IPS DF 19.7 (cell line): ENCODE results near the gene C1orf35.

Source experiments
- DNase-seq: peaks from one replicate; pipeline ENCODE4 v3.0.0-alpha.2; 2013; ENCODE audit warnings: low read depth, low spot score

Gene C1orf35

DNA sequence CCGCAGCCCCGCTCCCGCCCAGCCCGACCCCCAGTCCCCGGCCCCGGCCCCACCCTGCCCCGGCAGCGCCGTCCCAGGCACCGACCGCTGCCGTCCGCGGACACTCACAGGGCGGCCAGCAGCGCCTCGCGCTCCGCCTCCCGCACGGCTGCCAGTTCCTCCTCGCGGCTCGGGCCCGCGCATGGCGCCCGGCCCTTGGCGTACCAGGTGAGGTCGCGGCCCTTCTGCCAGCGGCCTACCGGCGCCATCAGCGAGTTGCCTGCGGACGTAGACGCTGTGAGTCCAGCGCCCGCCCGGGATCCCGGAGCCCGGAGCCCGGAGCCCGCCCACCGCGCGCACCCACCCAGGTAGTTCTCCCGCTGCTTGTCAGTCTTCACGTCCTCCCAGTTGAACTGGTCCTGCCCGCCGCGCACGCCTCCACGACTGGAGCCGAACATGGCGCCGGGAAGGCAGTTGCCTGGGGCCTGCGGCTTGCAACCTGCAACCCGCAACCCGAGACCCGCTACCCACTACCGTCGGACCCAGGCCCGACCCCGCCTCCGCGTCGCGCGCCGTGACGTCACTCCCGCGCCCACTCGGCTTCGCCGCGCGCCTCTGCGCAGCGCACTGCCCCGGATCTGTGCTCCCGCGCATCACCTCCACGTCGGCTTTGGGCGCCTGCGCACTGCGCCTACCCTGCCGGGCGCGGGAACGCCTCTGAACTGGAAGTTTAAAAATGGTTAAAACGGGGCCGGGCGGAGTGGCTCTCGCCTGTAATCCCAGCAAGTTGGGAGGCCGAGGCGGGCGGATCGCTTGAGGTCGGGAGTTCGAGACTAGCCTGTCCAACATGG lies at the start of gene C1orf35:
TSS of gene C1orf35 (minus strand) at position 535 of the 830 bp plus-strand sequence. CDS start at position 437, 98 bp downstream.
- peak; percentile 75 for DNase-seq

- no peak for DNase-seq
Measured at GRCh38 chr1:228152918-228153258, 49.8 kb upstream of the C1orf35 start.

DNA sequence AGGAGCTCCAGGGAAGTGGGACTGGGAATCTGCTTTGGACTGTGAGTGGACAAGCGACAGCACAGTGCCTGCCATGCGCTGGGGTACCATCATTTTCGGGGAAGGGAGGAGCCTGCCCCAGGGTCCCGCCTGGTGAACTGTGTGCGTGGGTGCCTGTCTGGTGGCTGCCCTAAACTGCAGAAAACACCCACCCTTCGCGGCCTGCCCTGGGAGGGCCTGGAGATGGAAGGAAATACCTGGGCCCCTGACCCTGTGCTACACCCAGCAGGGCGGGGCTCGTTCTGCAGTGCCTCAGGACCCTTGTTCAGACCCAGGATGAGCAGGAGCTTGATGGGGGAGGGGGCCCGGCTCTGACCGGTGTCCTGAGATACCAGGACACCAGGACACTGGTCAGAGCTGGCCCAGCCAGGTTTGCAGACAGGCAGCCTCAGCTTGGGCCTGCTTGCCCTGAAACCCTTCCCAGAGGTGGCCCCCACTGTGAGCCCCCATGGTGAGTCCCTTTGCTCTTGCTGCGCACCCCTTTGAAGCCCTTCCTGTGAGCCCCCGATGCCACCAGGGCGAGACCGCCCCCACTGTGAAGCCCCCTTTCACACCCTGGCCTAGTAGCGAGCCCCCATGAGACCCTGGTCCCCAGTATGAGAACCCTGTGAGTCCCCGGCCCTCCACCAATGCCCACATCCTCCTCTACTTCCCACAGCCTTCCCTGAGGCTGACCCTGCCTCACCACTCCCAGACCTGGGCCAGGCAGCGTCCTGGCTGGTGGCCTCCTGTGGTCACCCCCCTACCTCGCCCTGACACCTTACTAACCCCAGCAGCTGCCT lies 49.2 kb upstream of the C1orf35 start:
- no peak for DNase-seq

DNA sequence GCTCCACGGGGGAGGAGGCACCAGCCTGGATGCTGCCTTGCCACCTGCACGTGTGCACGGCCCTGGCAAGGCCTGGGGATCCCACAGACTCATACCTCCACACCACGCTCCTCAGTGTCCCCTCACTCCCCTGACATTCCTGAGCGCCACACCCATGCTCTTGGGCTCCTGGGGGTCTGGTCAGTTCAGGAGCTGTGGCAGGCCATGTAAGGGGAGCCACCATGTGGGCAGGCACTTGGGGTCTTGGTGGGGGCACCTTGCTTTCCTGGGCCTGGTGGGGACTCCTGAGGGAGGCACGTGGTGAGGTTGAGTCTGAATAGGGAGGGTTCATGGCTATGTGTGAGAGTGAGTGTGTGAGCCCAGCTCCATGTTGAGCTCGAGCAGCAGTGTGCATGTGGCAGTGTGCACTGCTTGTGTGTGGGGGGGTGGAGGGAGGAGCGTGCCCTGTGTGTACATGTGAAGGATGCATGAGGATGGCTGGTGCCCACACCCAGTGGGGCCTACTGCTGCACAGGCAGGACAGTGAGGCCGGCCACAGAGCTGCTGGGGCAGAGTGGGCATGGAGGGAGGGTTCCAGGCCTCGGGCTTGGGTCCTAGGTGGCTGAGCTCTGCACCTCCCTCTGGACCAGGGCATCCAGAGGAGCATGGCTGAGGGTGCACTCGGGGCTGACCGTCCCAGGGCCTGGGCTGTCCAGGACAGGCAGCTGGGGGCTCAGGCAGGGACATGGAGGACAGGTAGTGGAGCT lies 48.2 kb upstream of the C1orf35 start:
- no peak for DNase-seq

GRCh38 chr1:228150461-228151179 lies 47.5 kb upstream of the C1orf35 start:
- DNase-seq, result no peak

- no peak for DNase-seq
Measured at GRCh38 chr1:228150120-228150460, 47.0 kb upstream of the C1orf35 start.

- DNase-seq, result no peak
Measured at GRCh38 chr1:228149406-228150119, 46.4 kb upstream of the C1orf35 start, which contains the start of gene GJC2. Gene GJC2, plus strand, starts transcription at chr1:228149930. Its CDS starts 7,829 bp downstream, at chr1:228157759.

- DNase-seq, result no peak
Measured at GRCh38 chr1:228148935-228149405, 45.8 kb upstream of the C1orf35 start.

DNA sequence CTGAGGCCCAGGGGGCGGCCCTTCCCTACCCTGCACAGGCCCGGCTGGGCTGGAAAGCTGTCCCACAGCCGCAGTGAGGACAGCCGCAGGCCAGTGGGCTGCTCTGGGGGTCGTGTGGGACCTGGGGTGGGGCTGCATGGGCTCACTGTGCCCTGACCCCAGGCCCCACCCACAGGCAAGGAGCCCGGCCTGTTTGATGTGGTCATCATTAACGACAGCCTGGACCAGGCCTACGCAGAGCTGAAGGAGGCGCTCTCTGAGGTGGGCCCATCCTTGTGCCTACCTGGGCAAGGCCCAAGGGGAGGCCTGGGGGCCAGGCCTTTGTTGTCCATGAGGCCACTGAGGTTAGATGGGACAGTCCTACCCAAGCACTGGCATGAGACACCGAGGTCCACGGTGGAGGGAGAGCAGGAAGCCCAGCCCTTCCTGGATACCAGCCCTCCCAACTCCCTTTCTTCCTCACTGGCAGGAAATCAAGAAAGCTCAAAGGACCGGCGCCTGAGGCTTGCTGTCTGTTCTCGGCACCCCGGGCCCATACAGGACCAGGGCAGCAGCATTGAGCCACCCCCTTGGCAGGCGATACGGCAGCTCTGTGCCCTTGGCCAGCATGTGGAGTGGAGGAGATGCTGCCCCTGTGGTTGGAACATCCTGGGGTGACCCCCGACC lies 45.2 kb upstream of the C1orf35 start:
- DNase-seq, result no peak

- no peak for DNase-seq
Measured at GRCh38 chr1:228147768-228148167, 44.6 kb upstream of the C1orf35 start.

GRCh38 chr1:228147151-228147693 lies 44.1 kb upstream of the C1orf35 start:
- DNase-seq, result no peak

DNA sequence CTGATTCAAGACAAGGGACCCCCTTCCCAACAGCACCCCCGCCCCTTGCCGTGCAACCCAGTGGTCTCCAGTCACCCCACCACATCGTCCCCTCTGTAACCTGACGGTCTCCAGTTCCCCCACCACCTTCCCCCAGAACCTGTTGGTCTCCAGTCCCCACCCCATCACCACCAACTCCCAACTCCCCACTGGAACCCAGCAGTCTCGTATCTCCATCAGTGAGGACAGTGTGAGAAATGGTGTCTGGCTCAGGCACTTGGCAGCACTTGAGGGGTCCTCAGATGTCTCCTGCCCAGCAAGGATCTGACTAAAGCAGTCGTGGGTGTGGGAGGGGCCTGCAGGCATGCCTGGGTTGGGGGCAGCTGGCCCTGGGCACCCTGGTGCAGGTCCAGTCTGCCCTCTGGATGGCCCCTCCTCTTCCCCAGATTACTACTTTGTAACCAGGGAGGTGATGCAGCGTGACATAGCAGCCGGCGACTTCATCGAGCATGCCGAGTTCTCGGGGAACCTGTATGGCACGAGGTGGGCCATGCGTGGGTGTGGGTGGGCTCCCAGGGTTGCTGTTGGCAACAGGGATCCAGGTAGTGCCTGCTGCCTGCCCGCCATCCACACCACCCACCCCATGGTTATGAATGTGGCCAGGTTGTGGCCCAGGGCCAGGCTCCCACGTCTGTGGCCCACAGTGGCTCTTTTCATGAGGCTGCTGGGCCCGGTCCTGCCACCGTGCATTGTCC lies 43.5 kb upstream of the C1orf35 start:
- DNase-seq, result no peak

DNA sequence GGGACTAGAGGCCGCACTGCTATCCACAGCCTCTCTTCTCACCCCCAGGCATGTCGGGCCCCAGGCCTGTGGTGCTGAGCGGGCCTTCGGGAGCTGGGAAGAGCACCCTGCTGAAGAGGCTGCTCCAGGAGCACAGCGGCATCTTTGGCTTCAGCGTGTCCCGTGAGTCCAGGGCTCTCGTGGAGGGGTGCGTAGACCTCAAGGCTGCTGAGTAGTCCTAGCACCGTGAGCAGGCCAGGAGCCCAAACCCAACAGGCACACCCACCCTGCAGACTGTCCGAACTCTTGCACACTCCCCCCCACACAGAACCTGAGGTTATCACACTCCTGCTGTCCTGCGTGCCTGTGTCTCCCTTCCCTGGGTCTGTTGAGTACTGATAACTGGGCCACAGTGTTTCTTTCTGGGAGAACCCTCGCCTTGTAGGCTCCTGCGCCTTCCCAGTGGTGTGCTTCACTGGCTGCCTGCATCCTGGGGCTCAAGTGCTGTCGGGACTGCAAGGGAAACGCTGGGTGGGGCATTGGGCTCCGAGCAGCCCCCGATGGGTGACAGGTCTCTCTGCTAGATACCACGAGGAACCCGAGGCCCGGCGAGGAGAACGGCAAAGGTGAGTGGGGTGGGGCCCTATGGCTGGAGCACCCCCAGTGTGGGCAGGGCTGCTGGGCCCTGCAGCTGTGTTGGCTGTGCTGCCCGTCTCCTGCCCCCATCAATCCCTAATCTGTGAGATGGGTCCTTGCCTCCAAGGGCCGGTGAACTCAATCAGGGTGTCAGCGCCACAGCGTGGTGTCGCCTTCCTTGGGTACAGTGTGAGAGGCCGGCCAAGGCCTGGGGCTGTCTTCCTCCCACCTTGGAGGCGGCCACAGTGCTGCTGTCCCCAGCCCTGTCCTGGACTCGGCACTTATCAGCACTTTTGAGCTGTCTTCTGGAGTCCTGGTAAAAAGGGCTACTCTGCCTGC lies 42.6 kb upstream of the C1orf35 start:
- no peak for DNase-seq

GRCh38 chr1:228144993-228145343 lies 41.8 kb upstream of the C1orf35 start:
- no peak for DNase-seq

DNA sequence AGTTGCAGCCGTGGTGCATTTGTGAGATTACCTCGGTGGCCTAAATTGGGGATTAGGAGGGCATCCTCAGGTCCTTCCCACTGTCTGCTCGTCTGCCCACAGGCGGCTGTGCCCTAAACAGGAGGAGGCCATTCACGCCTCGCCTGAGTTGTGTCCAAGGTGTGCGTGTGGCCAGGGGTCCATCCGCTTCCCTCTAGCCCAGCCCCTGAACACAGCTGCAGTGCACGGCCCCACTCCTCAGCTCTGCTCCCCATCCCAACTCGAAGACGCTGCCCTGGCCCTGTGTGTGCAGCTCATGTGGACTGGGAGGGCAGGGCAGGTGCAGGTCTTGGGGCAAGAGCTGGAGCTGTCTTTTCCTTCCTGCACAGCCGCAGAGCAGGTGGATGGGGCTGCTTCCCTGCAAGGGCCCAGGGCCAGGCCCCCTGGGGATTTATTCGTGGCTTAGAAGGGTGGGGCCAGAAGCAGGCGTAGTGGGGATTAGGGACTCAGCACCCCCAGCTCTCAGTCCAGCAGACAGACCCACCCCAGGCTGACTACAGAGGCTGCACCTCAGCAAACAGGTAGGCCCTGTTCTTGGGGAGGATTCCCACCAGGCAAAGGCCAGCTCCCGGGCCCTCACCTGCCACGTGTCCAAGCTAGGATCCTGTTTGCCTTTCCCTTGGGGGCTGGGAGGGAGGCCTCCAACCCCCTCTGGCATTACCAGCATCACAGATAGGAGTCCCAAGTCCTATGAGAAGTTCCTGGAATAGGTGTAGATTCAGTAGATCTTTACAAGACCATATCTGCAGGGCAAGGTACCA lies 41.3 kb upstream of the C1orf35 start:
- no peak for DNase-seq

GRCh38 chr1:228143480-228144192 lies 40.5 kb upstream of the C1orf35 start:
- DNase-seq, result no peak

DNA sequence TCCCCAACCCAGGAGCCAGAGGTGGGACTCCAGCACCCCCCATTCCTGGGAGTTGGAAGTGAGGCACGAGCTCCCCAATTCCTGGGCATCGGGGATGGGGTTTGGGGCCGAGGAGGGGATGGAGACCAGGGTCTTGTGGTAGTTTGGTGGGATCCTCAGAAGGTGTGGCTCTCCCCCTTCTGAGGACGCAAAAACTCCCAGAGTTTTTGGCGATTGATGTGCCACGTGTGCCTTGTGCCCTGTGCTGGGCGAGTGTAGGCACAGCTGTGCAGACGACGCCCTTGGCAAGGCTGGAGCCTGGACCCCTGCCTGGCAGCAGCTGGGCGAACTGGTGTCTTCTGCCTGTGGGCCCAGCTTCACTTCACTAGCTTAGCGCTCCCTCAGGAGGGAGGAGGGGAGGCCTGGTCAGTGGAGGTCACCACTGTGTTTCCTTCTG lies 39.6 kb upstream of the C1orf35 start:
- DNase-seq, result no peak
